ENCODE measurements around the gene STOML1.

Gene STOML1

GRCh38 chr15:73991726-73992593, at the start of gene STOML1:
Gene STOML1 (minus strand): TSS chr15:73992295. CDS start chr15:73992223, 72 bp downstream.
- peak; percentile 36 for DNase-seq

GRCh38 chr15:74041311-74041756, 49.2 kb upstream of the STOML1 start:
- no peak for DNase-seq

- DNase-seq = no peak
Measured at GRCh38 chr15:74040109-74040850, 48.2 kb upstream of the STOML1 start.

GRCh38 chr15:74039656-74040010, 47.5 kb upstream of the STOML1 start:
- DNase-seq = no peak

- DNase-seq = no peak
Measured at GRCh38 chr15:74038707-74039655, 46.9 kb upstream of the STOML1 start.

- DNase-seq = no peak
Measured at GRCh38 chr15:74037171-74038117, 45.3 kb upstream of the STOML1 start.

GRCh38 chr15:74036271-74037170, 44.4 kb upstream of the STOML1 start:
- DNase-seq = no peak

- no peak for DNase-seq
Measured at GRCh38 chr15:74035121-74036017, 43.3 kb upstream of the STOML1 start.

- no peak for DNase-seq
Measured at GRCh38 chr15:74034206-74034755, 42.2 kb upstream of the STOML1 start.

GRCh38 chr15:74032606-74033561, 40.8 kb upstream of the STOML1 start:
- DNase-seq = no peak

GRCh38 chr15:74032046-74032445, 40.0 kb upstream of the STOML1 start:
- no peak for DNase-seq

- DNase-seq = no peak
Measured at GRCh38 chr15:74028646-74029045, 36.6 kb upstream of the STOML1 start.

GRCh38 chr15:74027688-74028087, 35.6 kb upstream of the STOML1 start:
- no peak for DNase-seq

GRCh38 chr15:74025436-74025835, 33.3 kb upstream of the STOML1 start:
- no peak for DNase-seq

GRCh38 chr15:74024687-74025086, 32.6 kb upstream of the STOML1 start:
- DNase-seq = no peak

- DNase-seq = no peak
Measured at GRCh38 chr15:74022706-74023470, 30.8 kb upstream of the STOML1 start.

- no peak for DNase-seq
Measured at GRCh38 chr15:74019734-74020133, 27.6 kb upstream of the STOML1 start.
